OCI-LY1 (cell line): ENCODE measurements around the gene RBMS3.

ENCODE experiments used
- EZH2 ChIP-seq: fragments of 200-600 bp; sonication (generic), shearing (Covaris generic); IDR thresholded peaks from 2 replicates; pipeline ENCODE4 v1.8.0; 2017; ENCODE audit warnings: borderline replicate concordance, mixed run types, mild to moderate bottlenecking, antibody characterized with exemption, low read length, moderate library complexity, mixed read lengths
- TF ChIP-seq, protein P1 (sequence below): fragments of 200-600 bp; sonication (generic), shearing (Covaris generic); IDR thresholded peaks from 2 replicates; pipeline ENCODE4 v1.5.1; 2017; ENCODE audit warnings: mild to moderate bottlenecking, antibody characterized with exemption, low read length, moderate library complexity, mixed read lengths

DNA sequence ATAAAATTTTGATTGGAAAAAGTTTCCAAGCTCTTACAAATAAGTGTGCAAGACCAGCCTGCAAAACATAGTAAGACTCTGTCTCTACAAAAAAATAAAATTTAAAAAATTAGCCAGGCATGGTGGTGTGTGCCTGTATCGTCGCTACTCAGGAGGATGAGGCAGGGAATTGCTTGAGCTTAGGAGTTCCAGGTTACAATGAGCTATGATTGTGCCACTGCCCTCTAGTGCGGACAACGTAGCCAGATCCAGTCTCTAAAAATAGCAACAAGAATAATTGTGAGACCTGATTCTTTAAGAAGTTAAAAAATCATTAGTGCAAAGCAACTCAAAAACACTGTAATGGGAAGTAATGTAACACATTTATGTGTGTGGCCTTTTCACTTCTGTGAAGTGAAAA, 251.6 kb downstream of the RBMS3 start:
- no peak for TF ChIP-seq EZH2
- TF ChIP-seq, protein P1, sequence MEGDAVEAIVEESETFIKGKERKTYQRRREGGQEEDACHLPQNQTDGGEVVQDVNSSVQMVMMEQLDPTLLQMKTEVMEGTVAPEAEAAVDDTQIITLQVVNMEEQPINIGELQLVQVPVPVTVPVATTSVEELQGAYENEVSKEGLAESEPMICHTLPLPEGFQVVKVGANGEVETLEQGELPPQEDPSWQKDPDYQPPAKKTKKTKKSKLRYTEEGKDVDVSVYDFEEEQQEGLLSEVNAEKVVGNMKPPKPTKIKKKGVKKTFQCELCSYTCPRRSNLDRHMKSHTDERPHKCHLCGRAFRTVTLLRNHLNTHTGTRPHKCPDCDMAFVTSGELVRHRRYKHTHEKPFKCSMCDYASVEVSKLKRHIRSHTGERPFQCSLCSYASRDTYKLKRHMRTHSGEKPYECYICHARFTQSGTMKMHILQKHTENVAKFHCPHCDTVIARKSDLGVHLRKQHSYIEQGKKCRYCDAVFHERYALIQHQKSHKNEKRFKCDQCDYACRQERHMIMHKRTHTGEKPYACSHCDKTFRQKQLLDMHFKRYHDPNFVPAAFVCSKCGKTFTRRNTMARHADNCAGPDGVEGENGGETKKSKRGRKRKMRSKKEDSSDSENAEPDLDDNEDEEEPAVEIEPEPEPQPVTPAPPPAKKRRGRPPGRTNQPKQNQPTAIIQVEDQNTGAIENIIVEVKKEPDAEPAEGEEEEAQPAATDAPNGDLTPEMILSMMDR: no peak
